GM19238 (cell line): ENCODE measurements around the gene TSR3.

Experiments
- DNase-seq: peaks from one replicate; pipeline ENCODE4 v3.0.0; 2011; ENCODE audit warnings: low spot score; ENCODE audit not compliant: insufficient read length

The TSR3 gene

GRCh38 chr16:1351582-1352362, at the start of gene TSR3, which contains the start of gene GNPTG:
Gene TSR3 (minus strand): TSS chr16:1351878. CDS start chr16:1351804, 74 bp downstream.
Gene GNPTG (plus strand): TSS chr16:1351931. CDS start chr16:1351966, 35 bp downstream.
- peak; percentile 98 for DNase-seq

GRCh38 chr16:1401061-1401757, 49.5 kb upstream of the TSR3 start:
- DNase-seq, result no peak

- no peak for DNase-seq
Observed at GRCh38 chr16:1398826-1399581, 47.3 kb upstream of the TSR3 start.

GRCh38 chr16:1398351-1398750, 46.7 kb upstream of the TSR3 start:
- DNase-seq, result no peak

- no peak for DNase-seq
Observed at GRCh38 chr16:1397779-1398178, 46.1 kb upstream of the TSR3 start.

GRCh38 chr16:1395444-1396031, 43.9 kb upstream of the TSR3 start:
- DNase-seq, result no peak

- DNase-seq, result no peak
Observed at GRCh38 chr16:1394367-1394951, 42.8 kb upstream of the TSR3 start.

GRCh38 chr16:1393613-1394176, 42.0 kb upstream of the TSR3 start:
- no peak for DNase-seq

- no peak for DNase-seq
Observed at GRCh38 chr16:1392826-1393225, 41.1 kb upstream of the TSR3 start.

GRCh38 chr16:1390239-1390779, 38.6 kb upstream of the TSR3 start:
- no peak for DNase-seq

- DNase-seq, result no peak
Observed at GRCh38 chr16:1389762-1390161, 38.1 kb upstream of the TSR3 start.

- no peak for DNase-seq
Observed at GRCh38 chr16:1387331-1387730, 35.7 kb upstream of the TSR3 start.

- DNase-seq, result no peak
Observed at GRCh38 chr16:1385232-1385631, 33.6 kb upstream of the TSR3 start.

GRCh38 chr16:1383556-1383955, 31.9 kb upstream of the TSR3 start:
- DNase-seq, result no peak

- no peak for DNase-seq
Observed at GRCh38 chr16:1381612-1382406, 30.1 kb upstream of the TSR3 start.

GRCh38 chr16:1380195-1380594, 28.5 kb upstream of the TSR3 start:
- no peak for DNase-seq

- peak; percentile 81 for DNase-seq
Observed at GRCh38 chr16:1379304-1380076, 27.8 kb upstream of the TSR3 start.

GRCh38 chr16:1378804-1379303, 27.2 kb upstream of the TSR3 start:
- peak; percentile 58 for DNase-seq
